Effector CD8-positive, alpha-beta T cell (primary cell): Measurements from ENCODE around the gene ATP10B.
"Not testable (repeated sequence)": the region's sequence is repeated elsewhere in the genome, so short reads cannot be mapped to it uniquely, and the experiment has no call there.

ENCODE experiments used
- DNase-seq: peaks from one replicate; lab custom pipeline; 2025; lab: John Stamatoyannopoulos, UW
- total RNA-seq, 4 experiments: gene quantifications; one replicate each; lab custom pipeline; 2026; lab: John Stamatoyannopoulos, UW

Gene ATP10B, protein sequence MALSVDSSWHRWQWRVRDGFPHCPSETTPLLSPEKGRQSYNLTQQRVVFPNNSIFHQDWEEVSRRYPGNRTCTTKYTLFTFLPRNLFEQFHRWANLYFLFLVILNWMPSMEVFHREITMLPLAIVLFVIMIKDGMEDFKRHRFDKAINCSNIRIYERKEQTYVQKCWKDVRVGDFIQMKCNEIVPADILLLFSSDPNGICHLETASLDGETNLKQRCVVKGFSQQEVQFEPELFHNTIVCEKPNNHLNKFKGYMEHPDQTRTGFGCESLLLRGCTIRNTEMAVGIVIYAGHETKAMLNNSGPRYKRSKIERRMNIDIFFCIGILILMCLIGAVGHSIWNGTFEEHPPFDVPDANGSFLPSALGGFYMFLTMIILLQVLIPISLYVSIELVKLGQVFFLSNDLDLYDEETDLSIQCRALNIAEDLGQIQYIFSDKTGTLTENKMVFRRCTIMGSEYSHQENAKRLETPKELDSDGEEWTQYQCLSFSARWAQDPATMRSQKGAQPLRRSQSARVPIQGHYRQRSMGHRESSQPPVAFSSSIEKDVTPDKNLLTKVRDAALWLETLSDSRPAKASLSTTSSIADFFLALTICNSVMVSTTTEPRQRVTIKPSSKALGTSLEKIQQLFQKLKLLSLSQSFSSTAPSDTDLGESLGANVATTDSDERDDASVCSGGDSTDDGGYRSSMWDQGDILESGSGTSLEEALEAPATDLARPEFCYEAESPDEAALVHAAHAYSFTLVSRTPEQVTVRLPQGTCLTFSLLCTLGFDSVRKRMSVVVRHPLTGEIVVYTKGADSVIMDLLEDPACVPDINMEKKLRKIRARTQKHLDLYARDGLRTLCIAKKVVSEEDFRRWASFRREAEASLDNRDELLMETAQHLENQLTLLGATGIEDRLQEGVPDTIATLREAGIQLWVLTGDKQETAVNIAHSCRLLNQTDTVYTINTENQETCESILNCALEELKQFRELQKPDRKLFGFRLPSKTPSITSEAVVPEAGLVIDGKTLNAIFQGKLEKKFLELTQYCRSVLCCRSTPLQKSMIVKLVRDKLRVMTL (N-terminal part only)
- 0 reads per million in 4 experiments for total RNA-seq

DNA sequence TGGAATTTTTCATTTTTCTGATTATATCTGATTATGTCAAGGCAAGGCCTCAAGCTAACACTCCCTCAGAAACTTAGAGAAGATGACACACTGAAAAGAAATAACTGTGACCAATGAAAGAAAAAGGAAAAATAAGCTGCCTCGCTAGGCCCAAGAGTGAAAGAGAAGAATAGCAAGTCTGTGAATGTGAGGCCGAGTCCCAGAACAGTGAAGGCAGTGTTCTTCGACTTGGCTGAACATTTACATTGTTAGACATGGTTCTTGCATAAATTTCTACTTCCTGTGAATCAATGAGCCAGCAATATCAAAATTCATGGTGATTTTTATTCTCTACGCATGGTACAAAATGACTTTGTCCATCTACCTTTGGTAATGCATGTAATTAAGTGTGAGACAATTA, at the start of gene ATP10B:
Gene ATP10B (minus strand): TSS at position 163 of the 400 bp plus-strand sequence. CDS start 164,137 bp downstream, outside the sequence.
- no peak for DNase-seq

DNA sequence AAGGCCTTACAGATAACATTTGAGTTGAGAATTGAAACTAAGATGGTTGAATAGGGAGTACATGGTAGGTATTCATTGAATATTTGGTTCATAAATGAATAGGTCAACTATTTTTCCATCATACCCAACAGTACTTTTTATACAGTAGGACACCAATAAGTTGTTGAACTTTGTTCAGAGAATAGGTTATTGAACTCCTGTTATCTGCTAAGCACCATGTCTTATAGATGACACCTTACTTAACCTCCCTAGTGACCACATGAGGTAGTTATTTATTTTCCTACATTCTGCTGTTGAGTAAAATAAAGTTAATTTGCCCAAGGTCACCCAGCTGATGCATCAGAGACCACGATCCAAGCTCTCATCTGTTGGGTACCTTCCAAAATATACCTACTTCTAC, 49.6 kb upstream of the ATP10B start:
- no peak for DNase-seq

DNA sequence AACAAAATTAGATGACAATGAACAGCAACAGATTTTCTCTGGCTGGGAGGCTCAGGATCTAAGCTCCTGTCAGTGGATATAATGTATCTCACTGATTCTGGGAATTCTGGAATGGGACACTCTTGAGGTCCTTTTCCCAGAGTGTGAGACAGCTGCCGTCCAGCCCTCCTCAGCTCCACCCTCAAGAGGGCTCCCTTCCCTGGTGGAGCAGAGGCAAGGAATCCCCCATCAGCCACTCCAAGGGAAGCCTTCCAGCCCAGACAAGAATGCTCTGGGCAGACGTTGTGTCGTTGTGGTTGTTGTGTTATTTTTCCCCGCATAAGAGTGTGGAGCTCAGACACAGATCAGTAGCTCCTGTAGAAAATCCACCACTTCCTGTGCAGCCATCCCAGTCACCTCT, 47.7 kb upstream of the ATP10B start:
- DNase-seq = no peak

DNA sequence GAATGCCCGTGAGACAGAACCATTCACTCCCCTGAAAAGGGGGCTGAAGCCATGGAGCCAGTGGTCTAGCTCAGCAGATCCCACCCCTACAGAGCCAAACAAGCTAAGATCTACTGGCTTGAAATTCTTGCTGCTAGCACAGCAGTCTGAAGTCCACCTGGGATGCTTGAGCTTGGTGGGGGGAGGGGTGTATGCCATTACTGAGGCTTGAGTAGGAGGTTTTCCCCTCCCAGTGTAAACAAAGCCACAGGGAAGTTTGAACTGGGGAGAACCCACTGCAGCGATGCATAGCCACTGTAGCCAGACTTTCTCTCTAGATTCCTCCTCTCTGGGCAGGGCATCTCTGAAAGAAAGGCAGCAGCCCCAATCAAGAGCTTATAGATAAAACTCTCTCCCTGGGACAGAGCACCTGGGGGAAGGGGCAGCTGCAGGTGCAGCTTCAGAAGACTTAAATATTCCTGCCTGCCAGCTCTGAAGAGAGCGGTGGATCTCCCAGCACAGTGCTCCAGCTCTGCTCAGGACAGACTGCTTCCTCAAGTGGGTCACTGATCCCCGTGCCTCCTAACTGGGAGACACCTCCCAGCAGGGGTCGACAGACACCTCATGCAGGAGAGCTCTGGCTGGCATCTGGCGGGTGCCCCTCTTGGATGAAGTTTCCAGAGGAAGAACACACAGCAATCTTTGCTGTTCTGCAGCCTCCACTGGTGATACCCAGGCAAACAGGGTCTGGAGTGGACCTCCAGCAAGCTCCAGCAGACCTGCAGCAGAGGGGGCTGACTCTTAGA, 41.4 kb upstream of the ATP10B start:
- DNase-seq = not testable (repeated sequence)

DNA sequence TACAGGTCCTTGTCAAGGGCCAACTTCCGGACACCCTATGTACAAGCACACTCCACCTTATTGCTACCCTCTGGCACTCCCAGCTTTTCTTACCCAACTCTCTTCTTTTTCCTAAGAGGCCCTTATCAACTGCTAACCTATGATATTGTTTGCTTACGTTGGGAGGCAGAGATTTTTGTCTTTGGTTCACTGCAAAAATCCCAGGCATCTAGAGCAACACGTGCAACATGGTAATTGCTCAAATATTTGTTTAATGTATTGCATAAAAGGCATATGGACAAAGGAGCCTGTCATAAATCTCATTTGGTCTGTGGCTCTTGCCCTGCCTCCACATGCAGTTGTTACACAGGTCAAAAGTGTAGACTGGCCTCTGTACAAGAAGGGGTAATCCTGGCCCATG, 35.8 kb upstream of the ATP10B start:
- no peak for DNase-seq

DNA sequence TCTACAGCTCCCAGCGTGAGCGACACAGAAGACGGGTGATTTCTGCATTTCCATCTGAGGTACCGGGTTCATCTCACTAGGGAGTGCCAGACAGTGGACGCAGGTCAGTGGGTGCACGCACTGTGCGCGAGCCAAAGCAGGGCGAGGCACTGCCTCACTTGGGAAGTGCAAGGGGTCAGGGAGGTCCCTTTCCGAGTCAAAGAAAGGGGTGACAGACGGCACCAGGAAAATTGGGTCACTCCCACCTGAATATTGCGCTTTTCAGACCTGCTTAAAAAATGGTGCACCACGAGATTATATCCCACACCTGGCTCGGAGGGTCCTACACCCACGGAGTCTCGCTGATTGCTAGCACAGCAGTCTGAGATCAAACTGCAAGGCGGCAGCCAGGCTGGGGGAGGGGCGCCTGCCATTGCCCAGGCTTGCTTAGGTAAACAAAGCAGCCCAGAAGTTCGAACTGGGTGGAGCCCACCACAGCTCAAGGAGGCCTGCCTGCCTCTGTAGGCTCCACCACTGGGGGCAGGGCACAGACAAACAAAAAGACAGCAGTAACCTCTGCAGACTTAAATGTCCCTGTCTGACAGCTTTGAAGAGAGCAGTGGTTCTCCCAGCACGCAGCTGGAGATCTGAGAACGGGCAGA, 21.7 kb upstream of the ATP10B start:
- DNase-seq = not testable (repeated sequence)

DNA sequence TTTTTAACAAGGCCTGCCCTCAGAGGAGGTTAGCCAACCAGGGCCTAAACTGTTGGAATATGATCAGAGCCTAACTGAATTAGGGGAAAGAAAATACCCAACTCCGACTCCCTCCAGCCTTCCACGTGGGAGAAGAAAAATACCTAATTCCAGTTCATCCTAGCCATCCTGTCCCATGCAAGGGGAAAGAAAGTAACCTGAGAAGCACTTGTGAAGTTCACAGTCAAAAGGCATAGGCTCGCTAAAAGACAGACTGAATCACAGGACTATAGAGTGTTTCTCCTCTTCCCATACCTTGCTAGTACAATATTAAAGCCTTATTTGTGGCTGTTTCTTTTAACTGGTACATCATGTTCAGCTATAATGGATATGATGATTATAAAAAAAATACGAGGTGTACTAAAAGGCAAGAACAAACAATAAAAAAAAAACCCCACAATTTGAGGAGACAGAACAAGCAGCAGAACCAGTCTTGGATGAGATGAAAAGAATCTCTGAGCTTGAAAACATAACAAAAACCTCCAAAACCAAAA, 18.0 kb upstream of the ATP10B start:
- DNase-seq = no peak

DNA sequence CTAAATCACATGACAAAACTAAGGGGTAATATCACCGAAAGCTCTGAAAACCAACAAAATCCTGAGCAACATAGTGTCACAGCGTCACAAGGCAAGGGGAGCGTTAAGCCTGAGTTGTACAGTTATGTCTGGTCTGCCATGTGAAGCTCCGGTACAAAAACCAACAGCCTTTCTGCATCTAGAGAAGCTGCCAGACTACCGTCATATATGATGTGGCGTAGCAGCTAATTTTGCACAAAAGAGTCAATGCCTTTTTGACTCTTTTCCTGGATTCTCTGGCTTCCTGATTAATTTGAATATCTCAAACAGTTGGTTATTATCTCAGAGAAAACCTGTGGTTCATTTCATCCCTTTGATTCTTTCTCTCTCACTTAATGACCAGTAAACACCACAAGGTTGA, 16.0 kb upstream of the ATP10B start:
- no peak for DNase-seq

DNA sequence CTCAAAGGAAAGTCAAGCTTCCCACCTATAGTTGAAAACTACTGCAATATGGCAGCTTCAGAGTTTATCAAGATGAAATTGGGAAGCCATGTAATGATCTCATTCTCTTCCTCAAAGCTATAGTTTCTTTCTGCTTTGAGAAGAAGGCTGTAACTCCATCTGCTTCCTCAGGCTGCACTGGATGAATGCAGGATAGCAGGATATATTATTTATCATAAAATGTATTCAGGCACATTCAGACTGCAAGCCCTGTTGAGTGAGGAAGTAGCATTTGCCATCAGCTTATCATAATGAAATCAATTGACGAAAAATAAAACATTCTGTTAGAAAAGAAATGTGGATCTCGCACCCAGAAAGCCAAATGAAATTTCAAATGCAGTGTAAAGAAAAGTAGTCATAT, 560 bp downstream of the ATP10B start:
- no peak for DNase-seq

DNA sequence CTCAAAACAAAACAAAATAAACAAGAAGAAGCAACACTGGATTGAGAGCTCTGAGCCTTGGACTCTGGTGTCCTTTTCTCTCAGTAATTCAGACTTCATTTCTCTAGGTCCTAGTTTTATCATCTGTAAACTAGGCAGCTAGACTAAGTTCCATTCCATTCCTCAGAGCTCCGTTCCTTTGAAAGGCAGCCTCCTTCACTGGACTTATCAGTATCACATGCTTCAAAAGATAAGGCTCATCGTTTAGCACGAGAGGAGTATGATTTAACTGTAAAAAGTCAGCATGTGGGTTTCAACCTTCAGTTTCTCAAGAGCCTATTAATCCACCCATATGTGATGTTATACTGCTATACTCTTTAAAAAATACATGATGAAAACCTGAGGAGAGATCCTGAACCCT, 1.6 kb downstream of the ATP10B start:
- no peak for DNase-seq

DNA sequence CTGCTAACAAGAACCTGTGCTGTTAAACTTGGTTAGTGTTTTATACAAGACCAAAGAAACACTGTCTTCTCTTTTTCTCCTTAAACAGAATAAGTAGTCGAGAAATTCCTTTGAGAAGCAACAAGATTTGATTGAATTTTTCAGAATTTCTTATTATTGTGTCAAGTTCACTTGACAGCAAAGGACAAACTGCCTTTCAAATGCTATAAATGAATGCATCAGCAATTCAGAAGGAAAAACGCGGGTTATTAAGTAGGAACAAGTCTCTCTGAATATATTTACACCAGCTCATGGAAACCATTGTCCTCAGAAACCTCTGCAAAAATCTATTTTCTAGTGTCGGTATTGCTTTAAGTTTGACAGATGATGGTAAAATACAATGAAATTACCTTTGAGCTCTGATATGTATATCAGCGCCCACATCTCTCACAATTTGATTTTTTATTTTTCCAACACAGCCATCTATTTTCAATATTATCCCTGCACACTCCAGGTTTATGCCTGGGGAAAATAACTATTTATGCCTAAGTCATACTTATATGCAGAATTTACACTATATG, 4.4 kb downstream of the ATP10B start:
- no peak for DNase-seq

DNA sequence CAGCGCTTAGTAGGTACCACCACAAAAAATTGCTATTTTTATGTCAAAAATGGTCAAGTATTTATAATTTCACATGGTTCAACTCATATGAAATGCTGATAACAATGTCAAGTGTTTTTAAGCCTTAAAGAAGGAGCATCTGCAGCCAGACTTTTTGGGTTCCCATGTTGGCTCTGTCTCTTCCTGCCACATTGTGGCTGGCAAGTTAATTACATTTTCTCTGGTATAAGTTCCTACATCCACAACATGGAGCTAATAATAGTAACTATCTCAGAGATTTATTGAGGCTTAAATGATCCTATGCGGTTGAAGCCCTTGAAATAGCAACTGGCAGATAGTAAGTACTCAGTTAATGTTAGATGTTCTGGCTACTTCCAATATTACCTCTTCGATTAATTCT, 5.4 kb downstream of the ATP10B start:
- DNase-seq = no peak

DNA sequence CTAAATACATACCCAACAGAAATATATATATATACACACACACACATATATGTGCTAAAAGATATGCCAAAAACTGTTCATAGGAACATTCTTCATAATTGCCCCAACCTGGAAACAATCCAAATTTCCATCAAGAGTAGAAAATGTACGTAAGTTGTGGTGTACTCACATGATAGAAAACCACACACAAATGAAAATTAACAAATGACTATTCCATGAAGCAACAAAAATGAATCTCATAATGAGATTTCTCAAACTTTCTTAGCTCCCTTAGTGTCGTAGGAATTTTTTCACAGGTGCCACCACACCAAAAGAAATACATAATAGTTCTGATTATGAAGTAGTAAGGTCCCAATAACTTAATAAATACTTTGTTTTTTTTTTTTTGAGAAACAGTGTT, 7.8 kb downstream of the ATP10B start:
- DNase-seq = no peak

DNA sequence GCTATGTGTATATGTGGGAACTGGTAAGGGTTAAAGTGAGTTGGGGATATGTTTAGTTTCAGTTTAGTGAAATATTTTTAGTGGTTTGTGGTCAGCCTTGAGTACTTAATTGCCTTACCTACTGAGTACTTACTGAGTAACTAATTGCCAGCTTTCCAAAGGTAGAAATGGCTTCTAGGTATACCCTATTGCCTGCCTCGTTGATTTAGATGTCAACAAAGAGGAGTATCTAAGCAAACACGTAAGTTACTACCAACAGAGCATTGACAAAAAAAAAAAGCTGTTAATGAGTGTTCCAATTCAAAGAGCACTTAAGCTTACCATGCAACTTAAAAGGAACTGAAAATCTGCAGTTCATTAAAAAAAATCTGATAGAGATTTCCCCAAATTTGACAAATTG, 8.8 kb downstream of the ATP10B start:
- no peak for DNase-seq

DNA sequence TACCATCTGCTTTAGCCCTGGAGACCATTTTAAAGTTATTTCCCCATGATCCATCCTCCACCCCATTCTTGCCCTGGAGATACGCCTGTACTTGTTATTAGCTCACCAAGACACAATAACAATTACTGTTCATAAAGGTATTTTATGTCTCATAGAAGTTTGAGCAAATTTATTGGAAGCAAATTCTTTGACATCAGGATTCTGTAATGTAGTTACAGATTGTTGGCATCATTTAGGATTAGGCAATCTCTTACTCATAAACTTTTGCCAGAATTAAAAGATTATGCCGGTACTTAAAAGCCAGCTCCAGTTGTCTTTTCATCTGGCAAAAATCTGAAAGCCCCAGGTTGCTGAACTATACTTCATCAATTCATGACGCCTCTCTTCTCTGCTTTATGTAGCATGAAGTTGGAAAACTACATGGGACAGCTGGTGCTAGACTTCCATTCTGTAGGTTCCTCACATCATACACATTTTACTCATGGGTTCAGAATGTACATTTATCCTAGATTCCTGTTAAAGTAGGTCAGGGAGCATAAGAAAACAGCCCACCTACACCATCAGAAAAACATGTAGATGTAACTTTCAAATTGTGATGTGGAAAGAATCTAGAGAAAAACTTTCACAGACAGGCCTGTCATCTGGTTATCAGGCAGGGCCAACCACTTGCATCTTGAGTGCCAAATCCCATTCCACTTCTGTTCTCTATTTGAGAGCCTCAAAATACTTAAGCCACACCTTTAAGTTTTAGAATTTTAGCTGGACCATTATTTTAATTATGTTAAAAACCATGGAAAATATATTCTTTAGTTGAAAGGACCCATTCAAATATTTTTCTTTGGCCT, 14.0 kb downstream of the ATP10B start:
- no peak for DNase-seq

DNA sequence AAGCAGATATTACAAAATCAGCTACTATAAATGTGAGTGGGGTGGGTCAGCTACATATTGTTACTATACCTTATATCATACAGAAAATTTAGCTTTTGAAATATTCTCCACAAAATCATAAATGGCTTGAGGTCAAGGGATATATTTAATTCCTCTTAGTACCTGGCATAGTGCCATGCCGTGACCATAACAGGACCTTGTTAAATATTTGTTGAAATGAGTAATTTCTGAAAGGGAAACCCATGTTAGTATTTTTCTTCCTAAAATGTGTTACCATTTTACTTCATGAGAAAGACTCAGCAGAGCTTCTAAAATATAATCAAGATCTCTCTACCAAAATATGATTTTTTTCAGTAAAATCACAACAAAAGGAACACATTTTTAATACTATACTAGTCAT, 14.8 kb downstream of the ATP10B start:
- no peak for DNase-seq

DNA sequence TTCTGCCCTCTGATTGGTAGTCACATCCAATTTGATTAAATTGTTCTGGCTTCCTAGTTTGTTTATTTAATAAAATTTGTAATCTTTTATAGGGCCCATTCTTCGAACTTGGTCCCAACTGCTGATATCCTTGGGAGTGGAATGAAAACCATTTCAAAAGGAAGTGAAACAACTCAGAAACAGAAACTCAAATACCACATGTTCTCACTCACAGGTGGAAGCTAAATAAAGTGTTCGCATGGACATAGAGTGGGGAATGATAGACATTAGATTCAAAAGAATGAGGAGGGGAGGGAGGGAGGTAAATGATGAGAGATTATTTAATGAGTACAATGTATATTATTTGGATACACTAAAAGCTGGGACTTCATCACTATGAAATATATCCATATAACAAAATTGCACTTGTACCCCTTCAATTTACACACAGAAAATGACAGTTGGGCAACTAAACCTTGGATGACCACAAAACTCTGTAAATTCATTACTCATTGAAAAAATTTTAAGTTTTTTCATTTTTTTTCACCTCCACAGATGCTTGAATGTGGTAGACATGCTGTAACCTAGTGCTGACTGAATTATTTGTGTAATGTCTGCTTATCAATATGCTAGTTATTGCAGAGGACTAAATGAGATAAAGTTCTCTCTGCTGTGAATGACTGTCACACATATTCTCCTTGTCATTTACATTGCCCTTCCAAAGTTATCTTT, 16.0 kb downstream of the ATP10B start:
- DNase-seq = no peak

DNA sequence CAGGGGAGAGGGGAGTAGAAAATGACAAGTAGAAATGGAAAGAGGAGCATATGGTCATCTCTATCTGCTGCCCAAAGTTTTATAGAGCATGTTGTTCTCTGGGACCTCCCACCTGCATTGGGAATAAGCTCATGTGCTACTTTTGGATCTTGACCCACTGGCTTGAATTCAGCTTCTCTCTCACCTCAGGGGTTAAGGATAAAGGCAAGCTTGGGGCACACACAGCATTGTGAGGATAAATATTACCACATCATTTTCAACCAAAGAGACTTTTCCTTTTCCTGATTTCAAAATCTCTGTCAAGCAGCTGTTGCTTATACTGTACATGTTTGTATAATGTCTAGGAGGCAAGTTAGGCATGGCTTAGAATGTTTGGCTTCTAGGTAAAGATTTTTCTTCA, 16.6 kb downstream of the ATP10B start:
- DNase-seq = no peak

DNA sequence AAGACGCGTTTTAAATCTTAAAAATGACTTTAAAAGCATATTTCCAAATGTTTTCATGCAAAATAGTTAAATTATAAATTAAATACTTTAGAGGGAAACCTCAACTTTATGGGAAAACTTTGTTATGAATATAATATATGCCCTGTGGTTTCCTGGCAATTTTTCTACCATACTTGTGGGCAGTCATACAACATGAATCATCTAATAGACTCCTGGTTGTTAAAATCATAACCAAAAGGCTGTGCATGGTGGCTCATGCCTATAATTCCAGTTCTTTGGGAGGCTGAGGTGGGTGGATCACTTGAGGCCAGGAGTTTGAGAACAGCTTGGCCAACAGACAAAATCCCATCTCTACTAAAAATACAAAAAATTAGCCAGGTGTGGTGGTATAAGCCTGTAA, 18.2 kb downstream of the ATP10B start:
- no peak for DNase-seq
